Neural cell (in vitro differentiated cells): Measurements from ENCODE around the gene VAV2. TPM values are rescaled to one million over a fixed set of nuclear protein-coding genes. Genes with fewer than 3 reads are reported as not detected.

Source experiments
- H2AFZ ChIP-seq: fragments of 200-600, 300-800 bp; sonication (generic), shearing (Covaris generic); 2 replicates; pipeline ENCODE4 v1.6.0; 2014; ENCODE audit warnings: low read depth, mild to moderate bottlenecking, antibody characterized with exemption, low read length, moderate library complexity
- H3F3A ChIP-seq: fragments of 200-600 bp; shearing (Covaris generic); 2 replicates; pipeline ENCODE4 v1.6.1; 2016; ENCODE audit warnings: mild to moderate bottlenecking, moderate library complexity, mixed read lengths, antibody characterized with exemption, low read length; ENCODE audit not compliant: insufficient read depth, poor library complexity, severe bottlenecking
- H3K27ac ChIP-seq: fragments of 200-600, 300-800 bp; sonication (generic), shearing (Covaris generic); 2 replicates; pipeline ENCODE4 v1.5.1; 2014; ENCODE audit warnings: mild to moderate bottlenecking, low read length, moderate library complexity
- H3K27me3 ChIP-seq: fragments of 300-800, 200-600 bp; sonication (generic), shearing (Covaris generic); 2 replicates; pipeline ENCODE4 v1.6.0; 2014; ENCODE audit warnings: mild to moderate bottlenecking, low read depth, low read length, moderate library complexity; ENCODE audit not compliant: insufficient read depth
- H3K36me3 ChIP-seq: fragments of 300-800, 200-600 bp; sonication (generic), shearing (Covaris generic); 2 replicates; pipeline ENCODE4 v1.5.1; 2014; ENCODE audit warnings: mild to moderate bottlenecking, antibody characterized with exemption, low read length, moderate library complexity; ENCODE audit not compliant: insufficient read depth
- H3K4me2 ChIP-seq: fragments of 300-800, 200-600 bp; sonication (generic), shearing (Covaris generic); 2 replicates; pipeline ENCODE4 v1.6.0; 2014; ENCODE audit warnings: mild to moderate bottlenecking, low read length
- H3K4me3 ChIP-seq: fragments of 300-800, 200-600 bp; sonication (generic), shearing (Covaris generic); 2 replicates; pipeline ENCODE4 v1.5.1; 2014; ENCODE audit warnings: mild to moderate bottlenecking, low read length, moderate library complexity
- H3K79me2 ChIP-seq: fragments of 200-600 bp; shearing (Covaris generic); replicated peaks from 2 replicates; pipeline ENCODE4 v1.6.0; 2014; ENCODE audit warnings: mild to moderate bottlenecking, low read length, moderate library complexity; ENCODE audit not compliant: insufficient read depth
- H3K9ac ChIP-seq: fragments of 300-800, 200-600 bp; sonication (generic), shearing (Covaris generic); 2 replicates; pipeline ENCODE4 v1.6.1; 2016; ENCODE audit warnings: mild to moderate bottlenecking, low read length, mixed read lengths
- H3K9me2 ChIP-seq: fragments of 200-600 bp; shearing (Covaris generic); 2 replicates; pipeline ENCODE4 v1.6.1; 2016; ENCODE audit warnings: mild to moderate bottlenecking, low read length, mixed read lengths; ENCODE audit not compliant: insufficient read depth
- H3K9me3 ChIP-seq: fragments of 200-600, 300-800 bp; sonication (generic), shearing (Covaris generic); 2 replicates; pipeline ENCODE4 v1.6.1; 2016; ENCODE audit warnings: mild to moderate bottlenecking, mixed run types, low read length, moderate library complexity, mixed read lengths
- H4K20me1 ChIP-seq: fragments of 200-600 bp; shearing (Covaris generic); 2 replicates; pipeline ENCODE4 v1.6.1; 2016; ENCODE audit warnings: mild to moderate bottlenecking, mixed run types; ENCODE audit not compliant: insufficient read depth
- CTCF ChIP-seq: fragments of 450-650 bp; IDR thresholded peaks from 2 replicates; pipeline ENCODE4 v1.5.1; 2014; ENCODE audit warnings: antibody characterized with exemption, mild to moderate bottlenecking, moderate library complexity; ENCODE audit not compliant: poor library complexity, severe bottlenecking
- EP300 ChIP-seq: fragments of 450-650 bp; conservative IDR thresholded peaks from 2 replicates; pipeline ENCODE4 v1.6.1; 2014; ENCODE audit warnings: antibody characterized with exemption, mild to moderate bottlenecking, moderate library complexity; ENCODE audit not compliant: poor library complexity, severe bottlenecking
- EZH2 ChIP-seq: fragments of 200-600, 300-800 bp; shearing (Covaris generic), sonication (generic); IDR thresholded peaks from 2 replicates; pipeline ENCODE4 v1.6.1; 2014; ENCODE audit warnings: antibody characterized with exemption, low read length, borderline replicate concordance, mild to moderate bottlenecking; ENCODE audit not compliant: insufficient read depth, poor library complexity, severe bottlenecking
- MXI1 ChIP-seq: fragments of 450-650 bp; conservative IDR thresholded peaks from 2 replicates; pipeline ENCODE4 v1.6.1; 2014; ENCODE audit warnings: antibody characterized with exemption, mild to moderate bottlenecking; ENCODE audit not compliant: poor library complexity, severe bottlenecking
- POLR2AphosphoS5 ChIP-seq: IDR thresholded peaks from 2 replicates; pipeline ENCODE4 v1.6.1; 2012
- RAD21 ChIP-seq: fragments of 450-650 bp; conservative IDR thresholded peaks from 2 replicates; pipeline ENCODE4 v1.6.1; 2014; ENCODE audit warnings: antibody characterized with exemption, mild to moderate bottlenecking, moderate library complexity
- REST ChIP-seq: IDR thresholded peaks from 2 replicates; pipeline ENCODE4 v1.6.1; 2012; ENCODE audit warnings: borderline replicate concordance
- SMC3 ChIP-seq: fragments of 450-650 bp; conservative IDR thresholded peaks from 2 replicates; pipeline ENCODE4 v1.6.1; 2014; ENCODE audit warnings: antibody characterized with exemption, mild to moderate bottlenecking, moderate library complexity; ENCODE audit not compliant: poor library complexity
- TAF1 ChIP-seq: IDR thresholded peaks from 2 replicates; pipeline ENCODE4 v1.6.1; 2012; ENCODE audit warnings: low read depth
- polyA plus RNA-seq: library from polyadenylated mRNA; depleted of rRNA; stranded (reverse); fragments of >200 nt; gene quantifications from 2 replicates; pipeline ENCODE4 v1.2.3, GENCODE V29; 2014

Gene VAV2
- polyA plus RNA-seq, 1 donor from 2014 or later = 35.2 TPM

- H3K27ac ChIP-seq = no peak overlapping the region
- peaks cover 48% of the 10 kb centered on the region for H3K79me2 ChIP-seq
- no peaks in the 10 kb centered on the region for H3K27me3 ChIP-seq
- TF ChIP-seq CTCF = no peak
- no peak for TF ChIP-seq MXI1
- TF ChIP-seq REST = no peak
- no peak for TF ChIP-seq POLR2AphosphoS5
- no peaks in the 10 kb centered on the region for H4K20me1 ChIP-seq
- no peaks in the 10 kb centered on the region for H3F3A ChIP-seq
- H3K9ac ChIP-seq = no peak overlapping the region
- no peak overlapping the region for H2AFZ ChIP-seq
- H3K9me2 ChIP-seq = no peaks in the 10 kb centered on the region
- peaks cover 4% of the 10 kb centered on the region for H3K9me3 ChIP-seq
- H3K4me3 ChIP-seq = no peak overlapping the region
- no peak overlapping the region for H3K4me2 ChIP-seq
- no peaks in the 10 kb centered on the region for H3K36me3 ChIP-seq
Observed at GRCh38 chr9:133962341-133962740, 29.8 kb downstream of the VAV2 start.

GRCh38 chr9:133961226-133962165 lies 30.6 kb downstream of the VAV2 start:
- H3K9me3 ChIP-seq = peaks cover 4% of the 10 kb centered on the region
- H3K27ac ChIP-seq = no peak overlapping the region
- no peaks in the 10 kb centered on the region for H3K36me3 ChIP-seq
- no peaks in the 10 kb centered on the region for H3K27me3 ChIP-seq
- no peak overlapping the region for H3K4me2 ChIP-seq
- no peaks in the 10 kb centered on the region for H4K20me1 ChIP-seq
- TF ChIP-seq TAF1 (no peak), REST (no peak), CTCF (no peak), EZH2 (no peak), POLR2AphosphoS5 (no peak), EP300 (no peak), RAD21 (no peak), MXI1 (no peak), SMC3 (no peak)
- no peak overlapping the region for H3K4me3 ChIP-seq
- H2AFZ ChIP-seq = no peak overlapping the region
- peaks cover 42% of the 10 kb centered on the region for H3K79me2 ChIP-seq
- no peak overlapping the region for H3K9ac ChIP-seq
- no peaks in the 10 kb centered on the region for H3K9me2 ChIP-seq
- H3F3A ChIP-seq = no peaks in the 10 kb centered on the region
